ENCODE measurements around the gene CTXN1.
"Not testable (repeated sequence)": the region's sequence is repeated elsewhere in the genome, so short reads cannot be mapped to it uniquely, and the experiment has no call there.

CTXN1 gene

DNA sequence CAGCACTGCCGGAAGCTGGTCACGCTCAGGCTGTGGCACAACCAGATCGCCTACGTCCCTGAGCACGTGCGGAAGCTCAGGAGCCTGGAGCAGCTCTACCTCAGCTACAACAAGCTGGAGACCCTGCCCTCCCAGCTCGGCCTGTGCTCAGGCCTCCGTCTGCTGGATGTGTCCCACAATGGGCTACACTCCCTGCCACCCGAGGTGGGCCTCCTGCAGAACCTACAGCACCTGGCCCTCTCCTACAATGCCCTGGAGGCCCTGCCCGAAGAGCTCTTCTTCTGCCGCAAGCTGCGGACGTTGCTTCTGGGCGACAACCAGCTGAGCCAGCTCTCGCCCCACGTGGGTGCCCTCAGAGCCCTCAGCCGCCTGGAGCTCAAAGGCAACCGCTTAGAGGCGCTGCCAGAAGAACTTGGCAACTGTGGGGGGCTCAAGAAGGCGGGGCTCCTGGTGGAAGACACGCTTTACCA is 25.5 kb downstream of the CTXN1 start:
- no peak for DNase-seq (ENCODE audit: low spot score)

DNA sequence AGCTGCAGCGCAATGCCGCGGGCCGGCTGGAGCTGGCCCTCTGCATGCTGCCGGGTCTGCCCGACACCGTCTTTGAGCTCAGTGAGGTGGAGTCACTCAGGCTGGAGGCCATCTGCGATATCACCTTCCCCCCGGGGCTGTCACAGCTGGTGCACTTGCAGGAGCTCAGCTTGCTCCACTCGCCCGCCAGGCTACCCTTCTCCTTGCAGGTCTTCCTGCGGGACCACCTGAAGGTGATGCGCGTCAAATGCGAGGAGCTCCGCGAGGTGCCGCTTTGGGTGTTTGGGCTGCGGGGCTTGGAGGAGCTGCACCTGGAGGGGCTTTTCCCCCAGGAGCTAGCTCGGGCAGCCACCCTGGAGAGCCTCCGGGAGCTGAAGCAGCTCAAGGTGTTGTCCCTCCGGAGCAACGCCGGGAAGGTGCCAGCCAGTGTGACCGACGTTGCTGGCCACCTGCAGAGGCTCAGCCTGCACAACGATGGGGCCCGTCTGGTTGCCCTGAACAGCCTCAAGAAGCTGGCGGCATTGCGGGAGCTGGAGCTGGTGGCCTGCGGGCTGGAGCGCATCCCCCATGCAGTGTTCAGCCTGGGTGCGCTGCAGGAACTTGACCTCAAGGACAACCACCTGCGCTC is 26.1 kb downstream of the CTXN1 start:
- no peak for DNase-seq (ENCODE audit: low spot score)

DNA sequence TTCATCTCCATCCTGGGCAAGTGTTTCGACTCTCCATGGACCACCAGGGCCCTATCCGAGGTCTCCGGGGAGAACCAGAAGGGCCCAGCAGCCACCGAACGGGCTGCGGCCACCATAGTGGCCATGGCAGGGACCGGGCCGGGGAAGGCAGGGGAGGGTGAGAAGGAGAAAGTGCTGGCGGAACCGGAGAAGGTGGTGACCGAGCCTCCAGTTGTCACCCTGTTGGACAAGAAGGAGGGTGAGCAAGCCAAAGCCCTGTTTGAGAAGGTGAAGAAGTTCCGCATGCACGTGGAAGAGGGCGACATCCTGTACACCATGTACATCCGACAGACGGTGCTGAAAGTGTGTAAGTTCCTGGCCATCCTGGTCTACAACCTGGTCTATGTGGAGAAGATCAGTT is 27.0 kb downstream of the CTXN1 start:
- DNase-seq (ENCODE audit: low spot score) = no peak

DNA sequence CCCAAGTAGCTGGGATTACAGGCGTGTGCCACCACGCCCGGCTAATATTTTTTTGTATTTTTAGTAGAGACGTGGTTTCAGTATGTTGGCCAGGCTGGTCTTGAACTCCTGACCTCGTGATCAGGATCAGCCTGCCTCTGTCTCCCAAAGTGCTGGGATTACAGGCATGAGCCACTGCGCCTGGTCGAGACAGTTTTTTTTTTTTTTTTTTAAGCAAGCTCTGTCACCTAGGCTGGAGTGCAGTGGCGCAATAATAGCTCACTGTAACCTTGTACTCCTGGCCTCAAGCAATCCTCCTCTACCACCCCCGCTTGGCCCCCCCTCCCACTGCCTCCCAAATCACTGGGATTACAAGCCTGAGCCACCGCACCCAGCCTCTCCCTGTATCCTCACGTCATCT is 28.6 kb downstream of the CTXN1 start:
- no peak for DNase-seq (ENCODE audit: low spot score)

DNA sequence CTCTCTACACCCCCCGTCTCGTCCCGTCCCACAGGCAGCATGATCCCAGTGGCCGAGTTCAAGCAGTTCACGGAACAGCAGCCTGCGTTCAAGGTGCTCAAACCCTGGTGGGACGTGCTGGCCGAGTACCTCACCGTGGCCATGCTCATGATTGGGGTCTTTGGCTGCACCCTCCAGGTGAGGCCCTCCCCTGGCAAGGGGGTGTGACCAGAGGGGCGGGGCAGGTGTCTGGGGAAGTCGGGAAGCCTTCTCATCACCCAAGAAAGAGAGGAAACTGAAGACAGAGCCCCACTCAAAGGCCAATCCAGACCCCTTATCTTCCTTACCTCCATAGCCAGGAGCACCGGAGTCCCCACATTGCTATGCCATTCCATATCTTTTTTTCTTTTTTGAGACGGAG is 30.4 kb downstream of the CTXN1 start:
- DNase-seq (ENCODE audit: low spot score) = no peak

DNA sequence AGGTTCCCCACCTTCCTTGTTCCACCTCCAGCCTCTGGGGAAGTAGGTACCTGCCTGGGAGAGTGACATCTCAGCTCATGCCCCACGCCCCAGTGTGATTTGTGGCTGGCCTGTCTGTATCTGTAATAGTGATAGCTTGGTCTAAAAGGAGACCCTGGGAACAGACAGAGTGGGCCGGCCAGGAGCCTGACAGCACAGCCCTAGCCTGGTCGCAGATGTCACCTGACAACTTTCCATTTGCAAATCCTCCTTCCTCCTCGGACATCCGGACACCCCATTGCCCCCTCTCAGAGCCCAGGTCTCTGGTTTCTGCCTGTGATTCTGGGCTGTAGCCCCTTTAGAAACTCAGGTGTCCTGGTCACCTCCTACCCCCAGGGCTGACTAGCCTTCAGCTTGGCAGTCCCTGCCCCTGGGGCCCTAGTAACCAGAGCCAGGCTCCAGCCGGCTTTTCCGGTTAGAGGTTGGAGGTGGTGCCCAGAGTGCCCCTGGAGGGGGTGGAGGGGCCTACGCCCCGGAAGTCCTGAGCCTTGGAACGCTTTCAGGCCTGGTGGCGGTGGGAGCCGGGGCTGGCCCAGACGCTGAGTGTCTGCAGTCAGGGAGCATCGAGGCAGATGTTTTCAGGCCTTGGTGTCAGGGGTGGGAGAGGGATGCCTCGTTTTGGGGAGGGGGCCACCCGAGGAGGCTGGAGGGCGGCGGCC is 31.2 kb downstream of the CTXN1 start:
- DNase-seq (ENCODE audit: low spot score) = no peak

DNA sequence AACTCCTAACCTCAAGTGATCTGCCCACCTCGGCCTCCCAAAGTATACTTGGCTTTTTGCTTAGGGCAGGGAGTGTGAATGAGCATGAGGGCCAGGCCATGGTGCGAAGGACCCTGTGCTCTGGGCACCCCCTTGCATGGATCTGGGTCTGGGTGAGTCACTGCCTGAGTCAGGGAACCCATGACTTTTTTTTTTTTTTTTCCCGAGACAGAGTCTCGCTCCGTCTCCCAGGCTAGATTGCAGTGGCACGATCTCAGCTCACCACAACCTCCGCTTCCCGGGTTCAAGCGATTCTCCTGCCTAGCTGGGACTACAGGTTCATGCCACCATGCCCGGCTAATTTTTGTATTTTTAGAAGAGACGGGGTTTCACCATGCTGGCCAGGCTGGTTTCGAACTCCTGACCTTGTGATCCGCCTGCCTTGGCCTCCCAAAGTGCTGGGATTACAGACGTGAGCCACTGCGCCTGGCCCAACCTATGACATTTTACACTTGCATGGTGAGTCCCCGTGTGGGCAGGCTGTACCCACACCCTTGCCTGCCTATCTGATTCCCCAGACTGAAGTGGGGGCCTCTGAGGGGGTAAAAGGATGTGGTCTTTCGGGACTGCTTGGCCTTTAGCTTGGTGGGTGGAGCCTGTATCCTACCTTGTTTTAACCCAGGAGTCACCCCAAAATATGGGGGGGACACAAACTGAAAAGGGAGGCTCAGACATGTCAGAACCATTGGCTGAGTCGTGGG is 32.4 kb downstream of the CTXN1 start:
- not testable (repeated sequence) for DNase-seq (ENCODE audit: low spot score)

DNA sequence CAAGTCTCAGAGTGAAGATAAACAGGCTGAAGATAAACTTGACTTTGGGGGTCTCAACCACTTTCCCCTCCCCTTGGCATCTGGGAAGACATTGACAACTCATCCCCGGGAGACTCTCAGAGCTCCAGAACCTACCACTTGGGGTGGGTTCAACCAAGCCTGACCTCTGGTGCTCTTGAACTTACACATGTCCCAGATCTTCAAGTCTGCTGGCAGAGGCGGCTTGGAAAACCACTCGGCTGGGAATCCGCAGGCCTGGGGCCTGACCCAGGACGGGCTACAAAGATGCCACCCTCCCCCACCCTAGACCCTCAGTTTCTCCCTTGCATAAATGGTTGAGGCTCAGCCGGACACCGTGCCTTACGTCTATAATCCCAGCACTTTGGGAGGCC is 37.1 kb downstream of the CTXN1 start:
- DNase-seq (ENCODE audit: low spot score) = no peak

DNA sequence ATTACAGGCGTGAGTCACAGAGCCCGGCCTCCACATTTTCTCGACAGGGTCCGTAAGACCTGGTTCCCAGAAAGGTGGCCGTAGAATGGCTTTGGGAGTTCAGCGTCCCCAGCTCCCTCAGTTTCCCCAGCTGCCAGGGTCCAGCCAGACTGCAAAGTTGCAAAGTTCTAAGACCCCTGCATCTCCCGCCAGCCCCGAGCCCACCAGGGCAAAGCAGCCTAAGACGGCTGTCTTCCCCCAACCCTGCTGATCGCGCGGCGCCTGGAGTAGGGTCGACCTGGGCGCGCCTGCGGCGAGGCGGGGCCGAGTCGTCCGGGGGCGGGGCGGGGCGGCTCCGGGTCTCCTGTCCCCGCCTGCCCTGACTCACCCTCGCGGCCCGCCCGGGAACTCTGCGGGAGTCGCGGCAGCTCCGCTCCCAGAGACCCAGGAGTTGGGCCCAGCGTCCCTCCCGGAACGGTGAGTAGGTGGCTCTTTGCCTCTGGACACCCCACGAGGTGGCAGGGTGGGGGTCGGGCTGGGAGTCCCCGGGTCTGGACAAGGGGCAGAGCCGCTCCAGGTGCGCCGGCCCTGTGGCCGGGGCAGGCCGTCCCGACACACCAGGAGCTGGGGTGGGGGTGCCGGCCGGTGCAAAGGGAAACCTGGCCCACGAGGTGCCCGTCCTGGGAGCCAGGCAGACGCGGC is 37.6 kb downstream of the CTXN1 start, which contains the start of gene LRRC8E:
TSS of gene LRRC8E (plus strand) at position 366 of the 681 bp plus-strand sequence. CDS start 7,094 bp downstream, outside the sequence.
- DNase-seq (ENCODE audit: low spot score) = peak; percentile 94

DNA sequence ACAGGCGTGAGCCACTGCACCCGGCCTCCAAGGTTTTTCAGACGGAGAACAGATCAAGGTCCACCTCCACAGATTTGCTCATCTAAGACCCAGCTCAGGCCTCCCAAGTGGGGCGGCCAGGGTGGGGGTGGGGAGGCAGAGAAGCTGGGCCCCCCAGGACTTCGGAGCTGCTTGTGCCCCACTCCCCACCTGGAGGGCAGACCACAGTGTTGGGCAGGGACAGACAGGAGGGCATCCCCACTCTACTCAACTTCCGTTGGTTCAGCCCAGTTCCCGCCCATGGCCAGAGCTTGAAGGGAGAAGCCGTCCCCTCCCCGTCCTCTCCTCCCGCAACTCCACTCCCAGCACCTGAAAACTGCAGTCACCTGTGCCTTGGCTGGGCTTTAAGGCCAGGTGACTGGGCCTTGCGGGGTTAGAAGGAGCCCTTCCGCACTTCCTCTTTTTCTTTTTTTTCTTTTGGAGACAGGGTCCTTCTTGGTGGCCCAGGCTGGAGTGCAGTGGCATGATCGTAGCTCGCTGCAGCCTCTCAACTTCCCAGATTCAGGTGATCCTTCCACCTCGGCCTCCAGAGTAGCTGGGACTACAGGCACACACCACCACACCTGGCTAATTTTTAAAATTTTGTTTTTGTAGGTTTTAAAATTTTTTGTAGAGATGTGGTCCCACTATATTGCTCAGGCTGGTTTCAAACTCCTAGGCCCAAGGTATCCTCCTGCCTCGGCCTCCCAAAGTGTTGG is 38.4 kb downstream of the CTXN1 start:
- no peak for DNase-seq (ENCODE audit: low spot score)

DNA sequence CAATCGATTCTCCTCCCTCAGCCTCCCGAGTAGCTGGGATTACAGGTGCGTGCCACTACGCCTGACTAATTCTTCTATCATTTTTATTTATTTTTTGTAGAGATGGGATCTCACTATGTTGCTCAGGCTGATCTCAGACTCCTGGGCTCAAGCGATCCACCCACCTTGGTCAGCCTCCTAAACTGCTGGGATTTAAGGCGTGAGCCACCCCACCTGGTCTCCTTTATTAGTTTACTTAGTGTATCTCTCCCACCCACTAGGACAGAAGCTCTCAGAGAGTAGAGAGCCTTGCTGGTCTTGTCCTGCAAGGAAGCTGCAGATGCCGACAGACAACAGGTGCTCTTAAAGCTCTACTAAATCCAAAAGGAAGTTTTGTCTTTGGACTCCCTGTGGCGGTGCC is 40.1 kb downstream of the CTXN1 start:
- DNase-seq (ENCODE audit: low spot score) = no peak

DNA sequence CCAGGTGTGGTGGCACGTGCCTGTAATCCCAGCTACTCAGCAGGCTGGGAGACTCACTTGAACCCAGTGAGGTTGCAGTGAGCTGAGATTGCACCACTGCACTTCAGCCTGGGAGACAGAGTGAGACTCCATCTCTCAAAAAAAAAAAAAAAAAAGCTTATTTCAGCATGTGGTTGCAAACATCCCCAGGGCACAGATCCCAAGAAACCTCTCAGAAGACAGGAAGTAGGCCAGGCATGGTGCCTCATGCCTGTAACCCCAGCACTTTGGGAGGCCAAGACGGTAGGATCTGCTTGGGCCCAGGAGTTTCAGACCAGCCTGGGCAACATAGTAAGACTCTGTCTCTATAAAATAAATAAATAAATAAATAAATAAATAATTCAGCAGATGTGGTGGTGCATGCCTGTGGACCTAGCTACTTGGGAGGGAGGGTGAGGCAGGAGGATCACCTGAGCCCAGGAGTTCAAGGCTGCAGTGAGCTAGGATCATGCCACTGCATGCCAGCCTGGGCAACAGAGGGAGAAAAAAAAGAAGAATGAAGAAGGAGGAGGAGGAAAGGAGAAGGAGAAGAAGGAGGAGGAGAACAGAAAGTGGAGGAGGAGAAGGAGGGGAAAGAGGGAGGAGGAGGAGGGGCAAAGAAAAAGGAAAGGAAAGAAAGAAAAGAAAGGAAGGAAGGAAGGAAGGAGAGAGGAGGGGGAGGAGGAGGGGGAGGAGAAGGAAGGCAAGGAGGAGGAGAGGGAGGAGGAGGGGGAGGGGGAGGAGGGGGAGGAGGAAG is 42.0 kb downstream of the CTXN1 start:
- no peak for DNase-seq (ENCODE audit: low spot score)

DNA sequence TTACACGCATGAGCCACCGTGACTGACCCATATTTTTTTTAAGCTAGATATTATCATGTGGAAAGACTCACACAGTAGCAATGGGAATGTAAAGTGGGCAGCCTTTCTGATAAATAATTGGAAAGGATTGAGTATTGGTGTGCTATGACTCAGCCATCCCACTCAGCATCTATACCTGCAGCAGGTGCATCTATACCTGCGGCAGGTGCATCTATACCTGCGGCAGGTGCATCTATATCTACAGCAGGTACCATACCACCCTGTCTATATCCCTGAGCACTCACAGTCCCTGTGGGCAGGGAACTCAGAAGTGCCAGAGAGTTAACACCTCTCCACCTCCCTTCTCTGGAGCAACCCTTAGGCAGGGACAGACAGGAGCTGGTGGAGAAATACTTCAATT is 42.8 kb downstream of the CTXN1 start:
- DNase-seq (ENCODE audit: low spot score) = no peak

DNA sequence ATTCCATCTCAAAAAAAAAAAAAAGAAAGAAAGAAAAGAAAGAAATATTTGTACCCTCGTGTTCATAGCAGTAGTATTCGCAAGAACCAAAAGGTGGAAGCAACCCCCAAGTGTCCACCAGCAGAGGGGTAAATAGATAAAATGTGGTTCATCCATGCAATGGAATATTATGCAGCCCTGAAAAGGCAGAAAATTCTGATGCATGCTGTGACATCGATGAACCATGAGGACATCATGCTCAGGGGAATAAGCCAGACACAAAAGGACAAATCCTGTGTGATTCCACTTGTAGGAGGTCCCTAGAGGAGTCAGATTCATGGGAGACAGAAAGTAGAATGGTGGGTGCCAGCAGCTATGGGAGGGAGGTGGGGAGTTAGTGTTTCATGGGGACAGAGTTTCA is 44.0 kb downstream of the CTXN1 start:
- DNase-seq (ENCODE audit: low spot score) = no peak

DNA sequence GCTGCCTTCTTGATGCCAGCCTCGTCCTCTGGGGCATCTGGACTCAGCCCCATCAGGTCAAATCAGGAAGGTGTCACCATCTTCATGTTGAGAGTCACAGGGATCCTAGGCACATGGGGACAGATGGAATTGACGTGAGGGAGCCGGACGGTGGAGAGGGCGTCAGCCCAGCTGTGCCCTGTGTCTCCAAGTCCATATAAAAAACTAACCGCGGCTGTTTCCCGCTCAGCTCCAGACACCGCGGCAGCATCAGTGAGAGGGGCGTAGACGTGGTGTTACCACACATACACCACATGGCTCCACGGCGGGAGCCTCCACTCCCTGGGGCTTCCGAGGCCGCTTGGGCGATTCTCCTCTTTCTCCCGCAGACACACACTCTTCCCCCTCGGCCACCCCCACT is 46.1 kb downstream of the CTXN1 start:
- no peak for DNase-seq (ENCODE audit: low spot score)

DNA sequence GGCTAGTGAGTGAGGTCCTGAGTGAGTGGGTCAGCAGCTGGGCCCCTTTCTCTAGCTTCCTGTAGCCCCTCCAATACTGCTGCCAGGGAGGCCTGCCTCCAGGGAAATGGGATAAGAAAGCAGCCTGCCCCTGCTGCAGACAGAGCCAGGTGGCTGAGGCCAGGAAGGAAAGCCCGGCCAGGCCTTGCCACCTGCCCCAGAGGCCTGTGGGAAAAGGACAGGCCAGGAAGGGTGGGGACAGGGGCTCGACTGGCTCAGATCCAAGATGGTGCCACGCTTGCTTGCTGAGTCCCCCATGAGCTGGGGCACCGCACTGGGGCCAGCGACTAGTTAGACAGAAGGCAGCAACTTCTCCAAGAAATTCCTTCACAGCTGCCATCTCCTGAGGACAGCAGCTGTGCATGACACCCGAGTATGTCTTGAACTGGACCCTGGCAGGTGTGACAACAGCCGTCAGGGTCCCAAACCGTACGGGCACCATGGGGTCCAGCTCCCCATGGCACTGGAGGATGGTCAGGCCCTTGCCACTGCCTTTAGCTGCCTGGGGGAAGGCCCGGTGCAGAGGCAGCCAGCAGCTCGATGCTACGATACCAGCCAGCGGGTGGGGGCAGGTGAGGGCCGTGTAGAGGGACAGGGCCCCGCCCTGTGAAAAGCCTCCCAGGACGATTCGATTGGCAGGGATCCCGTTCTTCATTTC is 46.7 kb downstream of the CTXN1 start:
- DNase-seq (ENCODE audit: low spot score) = no peak

DNA sequence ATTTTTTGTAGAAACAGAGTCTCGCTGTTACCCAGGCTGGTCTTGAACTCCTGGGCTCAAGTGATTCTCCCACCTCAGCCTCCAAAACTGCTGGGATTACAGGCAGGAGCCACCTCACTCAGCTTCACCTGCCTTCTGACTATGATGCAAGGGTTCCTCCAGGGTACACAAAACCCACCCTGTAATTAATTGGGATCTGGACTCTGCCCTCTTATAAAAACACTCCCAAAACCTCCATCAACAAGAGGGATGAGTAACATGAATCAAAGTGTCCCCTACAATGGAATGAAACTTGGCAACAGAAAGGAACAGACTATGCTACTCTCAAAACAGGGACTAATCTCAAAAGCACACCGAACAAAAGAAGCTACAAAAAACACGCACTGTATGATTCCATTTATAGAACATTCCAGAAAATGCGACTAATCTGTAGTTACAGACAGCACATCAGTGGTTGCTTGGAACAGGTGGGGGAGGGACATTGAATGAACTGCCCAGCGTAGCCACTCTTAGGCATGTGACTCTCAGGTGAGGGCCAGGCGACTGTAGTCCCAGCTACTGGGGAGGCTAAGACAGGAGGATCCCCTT is 48.6 kb downstream of the CTXN1 start:
- DNase-seq (ENCODE audit: low spot score) = no peak

DNA sequence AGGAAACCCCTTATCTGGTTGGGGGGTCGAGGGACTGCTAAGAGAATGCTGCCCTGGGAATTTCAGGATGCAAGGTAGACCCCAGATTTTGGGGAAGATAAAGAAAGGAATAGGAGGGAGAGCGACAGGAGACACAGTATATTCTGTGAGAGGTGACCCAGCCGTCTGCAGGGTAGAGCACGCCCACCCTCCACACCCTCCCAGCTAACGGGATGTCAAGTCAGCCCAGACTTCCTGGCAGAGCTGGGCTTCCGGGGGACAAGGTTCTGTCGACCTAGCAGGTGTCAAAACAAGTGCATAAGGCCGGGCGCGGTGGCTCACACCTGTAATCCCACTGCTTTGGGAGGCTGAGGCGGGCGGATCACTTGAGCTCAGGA is 51.0 kb downstream of the CTXN1 start:
- DNase-seq (ENCODE audit: low spot score) = no peak
